B cell (primary cell): ENCODE results near the gene USP36. TPM values are rescaled to one million over a fixed set of nuclear protein-coding genes. Genes with fewer than 3 reads are reported as not detected.

Experiments used
- ATAC-seq: fragments of 200-7000 bp; cut with Tn5 transposase; one replicate; pipeline ENCODE4 v1.10.0; 2021; ENCODE audit warnings: low read depth, mild to moderate bottlenecking, moderate number of reproducible peaks, moderate library complexity
- CTCF ChIA-PET: fragments of 350-600 bp; sonication (Branson Sonifier 250); formaldehyde crosslinking; loops from one replicate; lab custom pipeline; 2021; ENCODE audit warnings: antibody characterized with exemption, inconsistent platforms; lab: Charles Lee
- POLR2A ChIA-PET: fragments of 350-600 bp; sonication (Branson Sonifier 250); formaldehyde crosslinking; loops from one replicate; lab custom pipeline; 2021; ENCODE audit warnings: antibody characterized with exemption; lab: Charles Lee
- DNase-seq: peaks from one replicate; pipeline ENCODE4 v3.0.0; 2013
- H2AFZ ChIP-seq: 2 replicates; pipeline ENCODE4 v1.6.1; 2012; ENCODE audit warnings: mild to moderate bottlenecking, low read depth, low read length; ENCODE audit not compliant: insufficient read depth, poor library complexity, severe bottlenecking
- H3K27ac ChIP-seq, 2 donors: 1 replicate in 1 of 2; 2 replicates in 1 of 2; pipeline ENCODE4 v1.5.1; 2012 to 2013; ENCODE audit warnings: low read length in 2 of 2, mild to moderate bottlenecking in 2 of 2, moderate library complexity in 1 of 2
- H3K27me3 ChIP-seq, 4 experiments: fragments of 200-600 bp in 1 of 4; sonication (generic) in 1 of 4; replicated peaks in 1 of 4; 1 replicate in 2 of 4; 2 replicates in 2 of 4; pipeline versions ENCODE4 v1.6.1 to v1.7.0; 2013 to 2016; ENCODE audit warnings: low read length in 3 of 4, mild to moderate bottlenecking in 2 of 4, mixed read lengths in 1 of 4, moderate library complexity in 1 of 4; ENCODE audit not compliant: insufficient read depth in 4 of 4, control insufficient read depth in 3 of 4; ENCODE audit errors: control extremely low read depth in 1 of 4
- H3K36me3 ChIP-seq, 2 experiments: replicated peaks in 1 of 2; 1 replicate in 1 of 2; 2 replicates in 1 of 2; pipeline versions ENCODE4 v1.6.1 to v1.7.1; 2013; ENCODE audit warnings: low read length in 1 of 2; ENCODE audit not compliant: insufficient read depth in 2 of 2, control insufficient read depth in 1 of 2; ENCODE audit errors: control extremely low read depth in 1 of 2, extremely low read depth in 1 of 2
- H3K4me1 ChIP-seq, 2 donors: fragments of 200-600 bp in 1 of 2; sonication (generic) in 1 of 2; 1 replicate in 1 of 2; 2 replicates in 1 of 2; pipeline versions ENCODE4 v1.5.1 to v1.6.1; 2013 to 2017; ENCODE audit warnings: low read length in 2 of 2; ENCODE audit not compliant: control insufficient read depth in 2 of 2, insufficient read depth in 2 of 2
- H3K4me2 ChIP-seq: replicated peaks from 2 replicates; pipeline ENCODE3; 2012; ENCODE audit warnings: mild to moderate bottlenecking, low read depth, low read length; ENCODE audit not compliant: poor library complexity, severe bottlenecking
- H3K4me3 ChIP-seq, 5 experiments: fragments of 200-600 bp in 1 of 5; sonication (generic) in 1 of 5; 1 replicate in 3 of 5; 2 replicates in 2 of 5; pipeline versions ENCODE4 v1.5.1 to v1.7.0; 2011 to 2016; ENCODE audit warnings: low read length in 4 of 5, mild to moderate bottlenecking in 4 of 5, low read depth in 2 of 5, control low read depth in 1 of 5, moderate library complexity in 1 of 5; ENCODE audit not compliant: insufficient read depth in 1 of 5; ENCODE audit errors: control extremely low read depth in 1 of 5, extremely low read depth in 1 of 5
- H3K79me2 ChIP-seq: fragments of 200-600 bp; sonication (generic); one replicate; pipeline ENCODE4 v1.6.0; 2016; ENCODE audit warnings: low read length; ENCODE audit not compliant: control insufficient read depth, insufficient read depth
- H3K9ac ChIP-seq: fragments of 200-600 bp; sonication (generic); 2 replicates; pipeline ENCODE4 v1.6.1; 2017; ENCODE audit warnings: mild to moderate bottlenecking, low read length, moderate library complexity
- H3K9me3 ChIP-seq, 3 donors: one replicate each; pipeline versions ENCODE4 v1.6.1 to v1.7.1; 2013; ENCODE audit warnings: low read length in 2 of 3; ENCODE audit not compliant: control insufficient read depth in 2 of 3, insufficient read depth in 1 of 3; ENCODE audit errors: control extremely low read depth in 1 of 3
- H4K20me1 ChIP-seq: 2 replicates; pipeline ENCODE4 v1.6.0; 2012; ENCODE audit warnings: mild to moderate bottlenecking, low read length; ENCODE audit not compliant: insufficient read depth, control insufficient read depth, poor library complexity, severe bottlenecking
- H3K27ac Mint-ChIP-seq: one replicate; pipeline ENCODE4 v1.8.0; 2021; ENCODE audit warnings: mixed read lengths
- H3K27me3 Mint-ChIP-seq: one replicate; pipeline ENCODE4 v1.8.0; 2021; ENCODE audit warnings: mixed read lengths
- H3K4me1 Mint-ChIP-seq: one replicate; pipeline ENCODE4 v1.8.0; 2021; ENCODE audit warnings: mixed read lengths
- H3K4me3 Mint-ChIP-seq: one replicate; pipeline ENCODE4 v1.8.0; 2021; ENCODE audit warnings: mixed read lengths
- H3K9me3 Mint-ChIP-seq: one replicate; pipeline ENCODE4 v1.8.0; 2022; ENCODE audit warnings: mixed read lengths; ENCODE audit not compliant: insufficient read depth
- EZH2 ChIP-seq: IDR thresholded peaks from 2 replicates; pipeline ENCODE4 v1.6.1; 2012; ENCODE audit warnings: borderline replicate concordance, low read depth, mild to moderate bottlenecking, moderate library complexity, low read length; ENCODE audit not compliant: insufficient read depth, poor library complexity, severe bottlenecking
- WGBS: methylation state at CpG from one replicate; pipeline ENCODE4 v1.1.5; 2013; ENCODE audit warnings: missing lambda C conversion rate; ENCODE audit not compliant: insufficient coverage; 5-methylcytosine and 5-hydroxymethylcytosine counted together
- intact Hi-C: fragments of 100-400 bp; cut with micrococcal nuclease; formaldehyde crosslinking; loops from one replicate; pipeline ENCODE4 v1.10.0; 2022
- polyA plus RNA-seq: library from polyadenylated mRNA; depleted of rRNA; stranded (reverse); fragments of >200 nt; gene quantifications from 2 replicates; pipeline ENCODE4 v1.2.3, GENCODE V29; 2012
- total RNA-seq, 2 donors: library from RNA; stranded (reverse); fragments of 120-200 nt in 1 of 2; gene quantifications; 1 replicate in 1 of 2; 2 replicates in 1 of 2; pipeline versions ENCODE4 v1.2.3 to v1.2.4, GENCODE V29; 2013 to 2022
- TF ChIP-seq, protein P1 (sequence below): fragments of 200-600 bp; IDR thresholded peaks from one replicate; pipeline ENCODE4 v1.8.0; 2022; ENCODE audit warnings: antibody characterized with exemption, mild to moderate bottlenecking

Gene USP36
- total and polyA plus RNA-seq, 2 donors (not counting 1 experiment from before 2014, with no cell fraction given), result 52.2 to 137 TPM

- ChIA-PET CTCF (interaction anchor here (0.6 kb wide), 1 partner anchor 11 kb away, joined by 3 read pairs; no protein-coding TSS in a partner anchor), POLR2A (no interaction called here)
- peaks cover 11% of the 10 kb centered on the region for H3K4me1 Mint-ChIP-seq
- Histone ChIP-seq H3K27ac (no peak overlapping the region), H3K4me3 (no peak overlapping the region), H3K4me1 (peaks cover 0 to 10% of the 10 kb centered on the region in 2 donors), H4K20me1 (no peaks in the 10 kb centered on the region), H3K27me3 (no peaks in the 10 kb centered on the region), H3K36me3 (no peaks in the 10 kb centered on the region), H3K4me2 (no peak overlapping the region), H2AFZ (no peak overlapping the region), H3K9ac (no peak overlapping the region), H3K9me3 (no peaks in the 10 kb centered on the region), H3K79me2 (no peaks in the 10 kb centered on the region)
- intact Hi-C loops, result loop anchor here (5.0 kb wide), 1 partner anchor 39 kb away; no protein-coding TSS in a partner anchor
- no peak for DNase-seq
- no peak for ATAC-seq
- no peaks in the 10 kb centered on the region for H3K27me3 Mint-ChIP-seq
- 82% methylated on average over 1 of the region's 7 CpGs for WGBS
- no peak overlapping the region for H3K4me3 Mint-ChIP-seq
- H3K9me3 Mint-ChIP-seq, result no peaks in the 10 kb centered on the region
- TF ChIP-seq, protein P1, sequence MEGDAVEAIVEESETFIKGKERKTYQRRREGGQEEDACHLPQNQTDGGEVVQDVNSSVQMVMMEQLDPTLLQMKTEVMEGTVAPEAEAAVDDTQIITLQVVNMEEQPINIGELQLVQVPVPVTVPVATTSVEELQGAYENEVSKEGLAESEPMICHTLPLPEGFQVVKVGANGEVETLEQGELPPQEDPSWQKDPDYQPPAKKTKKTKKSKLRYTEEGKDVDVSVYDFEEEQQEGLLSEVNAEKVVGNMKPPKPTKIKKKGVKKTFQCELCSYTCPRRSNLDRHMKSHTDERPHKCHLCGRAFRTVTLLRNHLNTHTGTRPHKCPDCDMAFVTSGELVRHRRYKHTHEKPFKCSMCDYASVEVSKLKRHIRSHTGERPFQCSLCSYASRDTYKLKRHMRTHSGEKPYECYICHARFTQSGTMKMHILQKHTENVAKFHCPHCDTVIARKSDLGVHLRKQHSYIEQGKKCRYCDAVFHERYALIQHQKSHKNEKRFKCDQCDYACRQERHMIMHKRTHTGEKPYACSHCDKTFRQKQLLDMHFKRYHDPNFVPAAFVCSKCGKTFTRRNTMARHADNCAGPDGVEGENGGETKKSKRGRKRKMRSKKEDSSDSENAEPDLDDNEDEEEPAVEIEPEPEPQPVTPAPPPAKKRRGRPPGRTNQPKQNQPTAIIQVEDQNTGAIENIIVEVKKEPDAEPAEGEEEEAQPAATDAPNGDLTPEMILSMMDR, result no peak
- no peak for TF ChIP-seq EZH2
- no peak overlapping the region for H3K27ac Mint-ChIP-seq
Observed at GRCh38 chr17:78788451-78788850, 52.2 kb downstream of the USP36 start.

- H3K4me1 Mint-ChIP-seq, result peaks cover 16% of the 10 kb centered on the region
- ATAC-seq (no peak), DNase-seq (no peak)
- no peak overlapping the region for H3K4me3 ChIP-seq
- no peak overlapping the region for H2AFZ ChIP-seq
- H3K9me3 Mint-ChIP-seq, result no peaks in the 10 kb centered on the region
- intact Hi-C loops, result loop anchor here (5.0 kb wide), 1 partner anchor 40 kb away; no protein-coding TSS in a partner anchor
- peaks cover 6% of the 10 kb centered on the region for H3K79me2 ChIP-seq
- no peaks in the 10 kb centered on the region for H3K27me3 ChIP-seq
- H4K20me1 ChIP-seq, result no peaks in the 10 kb centered on the region
- H3K9ac ChIP-seq, result no peak overlapping the region
- no peak overlapping the region for H3K27ac Mint-ChIP-seq
- no peaks in the 10 kb centered on the region for H3K36me3 ChIP-seq
- no peaks in the 10 kb centered on the region for H3K9me3 ChIP-seq
- WGBS, result 100% methylated on average over 3 of the region's 7 CpGs
- peaks cover 0 to 19% of the 10 kb centered on the region in 2 donors for H3K4me1 ChIP-seq
- no peak overlapping the region for H3K4me2 ChIP-seq
- TF ChIP-seq EZH2, result no peak
- TF ChIP-seq, protein P1, result no peak
- H3K27ac ChIP-seq, result no peak overlapping the region
- POLR2A ChIA-PET, result no interaction called here
- CTCF ChIA-PET, result no interaction called here
- no peak overlapping the region for H3K4me3 Mint-ChIP-seq
- H3K27me3 Mint-ChIP-seq, result no peaks in the 10 kb centered on the region
Observed at GRCh38 chr17:78787444-78787843, 53.2 kb downstream of the USP36 start.
